ENCODE data around the gene DRD3.

DRD3 gene

DNA sequence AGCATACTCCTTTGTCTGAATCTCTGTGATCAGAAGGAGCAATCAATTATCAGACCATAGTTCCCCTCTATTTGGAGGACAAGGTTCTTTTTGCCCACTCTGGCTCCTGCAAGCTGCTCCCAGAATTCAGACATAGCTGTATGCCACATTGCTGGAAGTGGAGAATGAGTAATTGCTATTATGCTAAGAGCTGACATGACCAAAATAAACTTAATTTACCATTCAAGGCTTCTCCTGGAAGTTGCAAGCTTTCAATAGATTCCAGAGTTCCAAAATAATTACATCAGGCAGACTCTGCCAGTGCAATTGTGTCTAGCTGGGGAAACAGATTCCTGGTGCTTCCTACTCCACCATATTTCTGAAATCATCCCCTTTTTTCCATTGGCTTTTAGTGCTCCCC is 7.6 kb upstream of the DRD3 start:
- H3K4me1 ChIP-seq (ENCODE audit: control insufficient read depth, insufficient read depth, low read length): no peaks in the 10 kb centered on the region
- no peaks in the 10 kb centered on the region for H3K27me3 ChIP-seq (ENCODE audit: control insufficient read depth, insufficient read depth, low read length, poor library complexity, severe bottlenecking)
- H3K9me3 ChIP-seq (ENCODE audit: control insufficient read depth, low read length): no peaks in the 10 kb centered on the region
- no peak overlapping the region for H3K27ac ChIP-seq (ENCODE audit: insufficient read depth, low read depth, low read length, poor library complexity, severe bottlenecking)
- no peaks in the 10 kb centered on the region for H3K36me3 ChIP-seq (ENCODE audit: control insufficient read depth, insufficient read depth, low read length)
- no peak overlapping the region for H3K4me3 ChIP-seq (ENCODE audit: insufficient read depth, low read depth, low read length)

GRCh38 chr3:114179575-114179974 is 723 bp upstream of the DRD3 start:
- Histone ChIP-seq H3K27ac (ENCODE audit: insufficient read depth, low read depth, low read length, poor library complexity, severe bottlenecking) (no peak overlapping the region), H3K4me3 (ENCODE audit: insufficient read depth, low read depth, low read length) (no peak overlapping the region), H3K36me3 (ENCODE audit: control insufficient read depth, insufficient read depth, low read length) (no peaks in the 10 kb centered on the region), H3K4me1 (ENCODE audit: control insufficient read depth, insufficient read depth, low read length) (no peaks in the 10 kb centered on the region), H3K9me3 (ENCODE audit: control insufficient read depth, low read length) (no peaks in the 10 kb centered on the region), H3K27me3 (ENCODE audit: control insufficient read depth, insufficient read depth, low read length, poor library complexity, severe bottlenecking) (no peaks in the 10 kb centered on the region)
- 35 to 43% methylated on average over 2 of the region's 2 CpGs for whole genome bisulfite sequencing, 2 experiments

GRCh38 chr3:114176890-114177289 is 2.0 kb downstream of the DRD3 start:
- no peaks in the 10 kb centered on the region for H3K9me3 ChIP-seq (ENCODE audit: control insufficient read depth, low read length)
- H3K4me3 ChIP-seq (ENCODE audit: insufficient read depth, low read depth, low read length): no peak overlapping the region
- no peaks in the 10 kb centered on the region for H3K36me3 ChIP-seq (ENCODE audit: control insufficient read depth, insufficient read depth, low read length)
- no peaks in the 10 kb centered on the region for H3K4me1 ChIP-seq (ENCODE audit: control insufficient read depth, insufficient read depth, low read length)
- no peak overlapping the region for H3K27ac ChIP-seq (ENCODE audit: insufficient read depth, low read depth, low read length, poor library complexity, severe bottlenecking)
- no peaks in the 10 kb centered on the region for H3K27me3 ChIP-seq (ENCODE audit: control insufficient read depth, insufficient read depth, low read length, poor library complexity, severe bottlenecking)

DNA sequence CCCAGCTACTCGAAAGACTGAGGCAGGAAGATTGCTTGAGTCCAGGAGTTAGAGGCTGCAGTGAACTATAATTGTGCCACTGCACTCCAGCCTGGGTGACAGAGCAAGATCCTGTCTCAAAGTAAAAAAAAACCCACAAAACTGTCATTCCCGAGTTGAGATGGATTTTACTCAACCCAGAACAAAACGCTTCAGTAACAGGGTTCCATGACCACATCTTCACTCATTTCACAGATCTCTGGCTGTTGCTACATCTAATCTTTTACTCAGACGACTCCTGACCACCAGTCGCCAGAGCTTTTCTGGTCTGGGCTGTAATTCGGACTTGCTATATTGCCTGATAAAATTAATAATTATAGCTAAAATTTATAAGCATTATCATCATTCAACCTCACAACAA is 2.4 kb downstream of the DRD3 start:
- Histone ChIP-seq H3K9me3 (ENCODE audit: control insufficient read depth, low read length) (no peaks in the 10 kb centered on the region), H3K4me1 (ENCODE audit: control insufficient read depth, insufficient read depth, low read length) (no peaks in the 10 kb centered on the region), H3K27me3 (ENCODE audit: control insufficient read depth, insufficient read depth, low read length, poor library complexity, severe bottlenecking) (no peaks in the 10 kb centered on the region), H3K36me3 (ENCODE audit: control insufficient read depth, insufficient read depth, low read length) (no peaks in the 10 kb centered on the region), H3K27ac (ENCODE audit: insufficient read depth, low read depth, low read length, poor library complexity, severe bottlenecking) (no peak overlapping the region), H3K4me3 (ENCODE audit: insufficient read depth, low read depth, low read length) (no peak overlapping the region)
- 91 to 92% methylated on average over 3 to 5 of the region's 6 CpGs for WGBS, 2 experiments

- Histone ChIP-seq H3K4me3 (ENCODE audit: insufficient read depth, low read depth, low read length) (no peak overlapping the region), H3K4me1 (ENCODE audit: control insufficient read depth, insufficient read depth, low read length) (no peaks in the 10 kb centered on the region), H3K27me3 (ENCODE audit: control insufficient read depth, insufficient read depth, low read length, poor library complexity, severe bottlenecking) (no peaks in the 10 kb centered on the region), H3K27ac (ENCODE audit: insufficient read depth, low read depth, low read length, poor library complexity, severe bottlenecking) (no peak overlapping the region), H3K36me3 (ENCODE audit: control insufficient read depth, insufficient read depth, low read length) (no peaks in the 10 kb centered on the region), H3K9me3 (ENCODE audit: control insufficient read depth, low read length) (no peaks in the 10 kb centered on the region)
- 86 to 93% methylated on average over 1 to 2 of the region's 3 CpGs for WGBS, 2 experiments
Measured at GRCh38 chr3:114175204-114175987, 3.5 kb downstream of the DRD3 start.

- Histone ChIP-seq H3K36me3 (ENCODE audit: control insufficient read depth, insufficient read depth, low read length) (no peaks in the 10 kb centered on the region), H3K4me3 (ENCODE audit: insufficient read depth, low read depth, low read length) (no peak overlapping the region), H3K9me3 (ENCODE audit: control insufficient read depth, low read length) (no peaks in the 10 kb centered on the region), H3K27me3 (ENCODE audit: control insufficient read depth, insufficient read depth, low read length, poor library complexity, severe bottlenecking) (no peaks in the 10 kb centered on the region), H3K4me1 (ENCODE audit: control insufficient read depth, insufficient read depth, low read length) (no peaks in the 10 kb centered on the region), H3K27ac (ENCODE audit: insufficient read depth, low read depth, low read length, poor library complexity, severe bottlenecking) (no peak overlapping the region)
- 96 to 97% methylated on average over 6 to 7 of the region's 7 CpGs for WGBS, 2 experiments
Measured at GRCh38 chr3:114171677-114172076, 7.2 kb downstream of the DRD3 start.

- Histone ChIP-seq H3K4me1 (ENCODE audit: control insufficient read depth, insufficient read depth, low read length) (no peaks in the 10 kb centered on the region), H3K9me3 (ENCODE audit: control insufficient read depth, low read length) (no peaks in the 10 kb centered on the region), H3K4me3 (ENCODE audit: insufficient read depth, low read depth, low read length) (no peak overlapping the region), H3K27ac (ENCODE audit: insufficient read depth, low read depth, low read length, poor library complexity, severe bottlenecking) (no peak overlapping the region), H3K36me3 (ENCODE audit: control insufficient read depth, insufficient read depth, low read length) (no peaks in the 10 kb centered on the region), H3K27me3 (ENCODE audit: control insufficient read depth, insufficient read depth, low read length, poor library complexity, severe bottlenecking) (no peaks in the 10 kb centered on the region)
- WGBS, 2 experiments: 80 to 84% methylated on average over 2 of the region's 2 CpGs
Measured at GRCh38 chr3:114168150-114168549, 10.7 kb downstream of the DRD3 start.

- no peaks in the 10 kb centered on the region for H3K4me1 ChIP-seq (ENCODE audit: control insufficient read depth, insufficient read depth, low read length)
- no peaks in the 10 kb centered on the region for H3K27me3 ChIP-seq (ENCODE audit: control insufficient read depth, insufficient read depth, low read length, poor library complexity, severe bottlenecking)
- H3K4me3 ChIP-seq (ENCODE audit: insufficient read depth, low read depth, low read length): no peak overlapping the region
- no peaks in the 10 kb centered on the region for H3K9me3 ChIP-seq (ENCODE audit: control insufficient read depth, low read length)
- H3K36me3 ChIP-seq (ENCODE audit: control insufficient read depth, insufficient read depth, low read length): no peaks in the 10 kb centered on the region
- H3K27ac ChIP-seq (ENCODE audit: insufficient read depth, low read depth, low read length, poor library complexity, severe bottlenecking): no peak overlapping the region
- WGBS, 2 experiments: 86 to 96% methylated on average over 1 of the region's 1 CpG
Measured at GRCh38 chr3:114157321-114157720, 21.5 kb downstream of the DRD3 start.

GRCh38 chr3:114155370-114155821 is 23.5 kb downstream of the DRD3 start:
- H3K4me3 ChIP-seq (ENCODE audit: insufficient read depth, low read depth, low read length): no peak overlapping the region
- H3K27ac ChIP-seq (ENCODE audit: insufficient read depth, low read depth, low read length, poor library complexity, severe bottlenecking): no peak overlapping the region
- no peaks in the 10 kb centered on the region for H3K4me1 ChIP-seq (ENCODE audit: control insufficient read depth, insufficient read depth, low read length)
- H3K9me3 ChIP-seq (ENCODE audit: control insufficient read depth, low read length): no peaks in the 10 kb centered on the region
- H3K27me3 ChIP-seq (ENCODE audit: control insufficient read depth, insufficient read depth, low read length, poor library complexity, severe bottlenecking): no peaks in the 10 kb centered on the region
- 56 to 68% methylated on average over 8 to 9 of the region's 9 CpGs for WGBS, 2 experiments
- H3K36me3 ChIP-seq (ENCODE audit: control insufficient read depth, insufficient read depth, low read length): no peaks in the 10 kb centered on the region

GRCh38 chr3:114154321-114154821 is 24.5 kb downstream of the DRD3 start:
- Histone ChIP-seq H3K36me3 (ENCODE audit: control insufficient read depth, insufficient read depth, low read length) (no peaks in the 10 kb centered on the region), H3K9me3 (ENCODE audit: control insufficient read depth, low read length) (no peaks in the 10 kb centered on the region), H3K4me3 (ENCODE audit: insufficient read depth, low read depth, low read length) (no peak overlapping the region), H3K4me1 (ENCODE audit: control insufficient read depth, insufficient read depth, low read length) (no peaks in the 10 kb centered on the region), H3K27me3 (ENCODE audit: control insufficient read depth, insufficient read depth, low read length, poor library complexity, severe bottlenecking) (no peaks in the 10 kb centered on the region), H3K27ac (ENCODE audit: insufficient read depth, low read depth, low read length, poor library complexity, severe bottlenecking) (no peak overlapping the region)
- 5 to 13% methylated on average over 6 of the region's 6 CpGs for WGBS, 2 experiments
